ENCODE results near the gene AK9.

AK9 gene

DNA sequence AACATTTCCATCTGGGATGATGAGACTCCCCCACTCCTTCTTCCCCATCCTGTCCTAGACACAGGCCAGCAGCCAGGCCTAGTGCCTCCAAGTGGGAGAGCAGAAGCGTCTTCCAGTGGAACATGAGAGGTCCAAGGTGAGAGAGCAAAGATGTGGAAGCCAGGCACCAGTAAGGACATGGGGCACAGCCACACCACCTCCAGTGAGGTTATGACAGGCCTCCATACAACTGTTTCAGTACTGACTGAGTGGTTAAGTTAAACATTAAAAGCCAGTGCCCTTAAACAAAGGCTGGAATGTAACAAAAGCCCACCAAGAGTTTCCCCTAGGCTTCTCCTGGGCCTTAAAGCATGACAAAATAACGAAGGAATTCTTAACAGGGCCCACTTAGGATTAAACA is 213.3 kb downstream of the AK9 start:
- H3K4me3 ChIP-seq (ENCODE audit: low read depth, low read length) = no peak overlapping the region
- CTCF ChIA-PET = interaction anchor here (1.9 kb wide), 1 partner anchor 14 kb away, joined by 4 read pairs; no protein-coding TSS in a partner anchor
- DNase-seq (ENCODE audit: low read depth, low spot score) = no peak
- TF ChIP-seq, protein P1, sequence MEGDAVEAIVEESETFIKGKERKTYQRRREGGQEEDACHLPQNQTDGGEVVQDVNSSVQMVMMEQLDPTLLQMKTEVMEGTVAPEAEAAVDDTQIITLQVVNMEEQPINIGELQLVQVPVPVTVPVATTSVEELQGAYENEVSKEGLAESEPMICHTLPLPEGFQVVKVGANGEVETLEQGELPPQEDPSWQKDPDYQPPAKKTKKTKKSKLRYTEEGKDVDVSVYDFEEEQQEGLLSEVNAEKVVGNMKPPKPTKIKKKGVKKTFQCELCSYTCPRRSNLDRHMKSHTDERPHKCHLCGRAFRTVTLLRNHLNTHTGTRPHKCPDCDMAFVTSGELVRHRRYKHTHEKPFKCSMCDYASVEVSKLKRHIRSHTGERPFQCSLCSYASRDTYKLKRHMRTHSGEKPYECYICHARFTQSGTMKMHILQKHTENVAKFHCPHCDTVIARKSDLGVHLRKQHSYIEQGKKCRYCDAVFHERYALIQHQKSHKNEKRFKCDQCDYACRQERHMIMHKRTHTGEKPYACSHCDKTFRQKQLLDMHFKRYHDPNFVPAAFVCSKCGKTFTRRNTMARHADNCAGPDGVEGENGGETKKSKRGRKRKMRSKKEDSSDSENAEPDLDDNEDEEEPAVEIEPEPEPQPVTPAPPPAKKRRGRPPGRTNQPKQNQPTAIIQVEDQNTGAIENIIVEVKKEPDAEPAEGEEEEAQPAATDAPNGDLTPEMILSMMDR (IDR thresholded peaks at IDR 0.05; ENCODE audit: insufficient read depth, low read length, missing control alignments) = no peak
- POLR2A ChIA-PET = no interaction called here

DNA sequence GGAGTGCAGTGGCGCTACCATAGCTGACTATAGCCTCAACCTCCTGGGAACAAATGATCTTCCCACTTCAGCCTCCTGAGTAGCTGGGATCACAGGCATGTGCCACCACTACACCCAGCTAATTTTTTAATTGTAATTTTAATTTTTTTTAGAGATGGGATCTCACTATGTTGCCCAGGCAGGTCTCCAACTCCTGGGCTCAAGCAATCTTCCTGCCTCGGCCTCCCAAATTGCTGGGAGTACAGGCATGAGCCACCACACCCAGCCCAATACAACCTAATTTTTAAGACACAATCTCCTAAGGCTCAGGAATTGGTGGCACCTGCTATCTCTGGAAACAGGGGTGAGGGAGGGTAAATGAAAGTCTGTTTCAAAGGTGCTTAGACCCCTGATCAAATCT is 213.8 kb downstream of the AK9 start:
- CTCF ChIA-PET = no interaction called here
- POLR2A ChIA-PET = interaction anchor here (0.5 kb wide), 1 partner anchor 1194 kb away, joined by 7 read pairs; no protein-coding TSS in a partner anchor
- TF ChIP-seq, protein P1 (IDR thresholded peaks at IDR 0.05; ENCODE audit: insufficient read depth, low read length, missing control alignments) = no peak
- no peak for DNase-seq (ENCODE audit: low read depth, low spot score)
- no peak overlapping the region for H3K4me3 ChIP-seq (ENCODE audit: low read depth, low read length)

DNA sequence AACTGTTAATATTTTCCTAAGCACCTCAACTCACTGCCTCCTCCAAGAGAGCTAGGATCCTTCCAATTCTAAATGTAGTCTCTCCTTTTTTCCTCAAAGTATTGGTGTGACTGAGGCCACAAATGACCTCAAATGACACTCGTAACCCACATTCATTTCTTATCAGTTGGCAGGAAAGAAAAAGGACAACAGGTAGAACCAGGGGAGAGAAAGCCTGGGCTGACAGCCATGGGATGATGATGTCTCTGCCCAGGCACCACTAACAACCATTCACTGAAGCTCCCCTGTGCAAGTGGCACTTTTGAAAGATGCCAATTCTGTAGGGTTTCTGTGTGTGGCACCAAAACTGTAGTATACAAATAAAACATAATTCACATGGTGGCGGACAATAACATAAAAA is 215.4 kb downstream of the AK9 start:
- ChIA-PET POLR2A (no interaction called here), CTCF (no interaction called here)
- H3K4me3 ChIP-seq (ENCODE audit: low read depth, low read length) = no peak overlapping the region
- DNase-seq (ENCODE audit: low read depth, low spot score) = no peak
- TF ChIP-seq, protein P1 (IDR thresholded peaks at IDR 0.05; ENCODE audit: insufficient read depth, low read length, missing control alignments) = no peak

DNA sequence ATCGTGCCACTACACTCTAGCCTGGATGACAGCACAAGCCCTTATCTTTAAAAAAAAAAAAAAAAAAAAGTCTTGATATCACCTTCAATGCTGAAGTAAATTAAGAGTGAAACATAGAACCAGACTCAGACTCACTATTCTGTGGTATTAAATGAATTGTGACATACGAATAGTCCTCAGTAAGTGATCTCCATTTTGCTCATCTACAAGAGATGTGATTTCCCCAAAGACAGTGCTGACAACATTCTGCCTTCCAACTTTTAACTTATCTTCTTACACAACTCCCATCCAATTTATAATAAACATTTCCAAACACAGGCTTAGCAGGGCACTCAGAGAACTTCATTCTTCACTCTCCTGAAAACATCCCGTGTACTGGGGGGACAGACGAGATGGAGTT is 216.0 kb downstream of the AK9 start:
- TF ChIP-seq, protein P1 (IDR thresholded peaks at IDR 0.05; ENCODE audit: insufficient read depth, low read length, missing control alignments) = no peak
- ChIA-PET CTCF (no interaction called here), POLR2A (no interaction called here)
- no peak overlapping the region for H3K4me3 ChIP-seq (ENCODE audit: low read depth, low read length)
- no peak for DNase-seq (ENCODE audit: low read depth, low spot score)

DNA sequence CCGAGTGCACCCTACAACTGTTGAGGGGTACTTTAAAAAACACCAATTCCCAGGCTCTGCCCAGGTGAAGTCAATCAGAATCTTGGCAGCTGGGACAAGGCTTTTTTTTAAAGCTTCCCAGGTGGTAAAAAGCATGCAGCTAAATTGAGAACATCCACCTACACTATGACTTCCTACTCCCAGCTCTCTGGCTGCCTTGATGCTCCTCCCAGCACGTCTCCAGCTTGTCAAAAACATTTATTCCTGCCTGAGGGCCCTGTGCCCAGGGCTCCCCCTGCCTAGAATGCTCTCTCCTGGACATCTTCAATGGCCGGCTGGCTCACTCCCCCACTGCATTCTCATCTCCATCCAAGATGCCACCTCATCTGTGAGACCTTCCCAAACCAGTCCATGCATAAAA is 217.9 kb downstream of the AK9 start:
- CTCF ChIA-PET = no interaction called here
- H3K4me3 ChIP-seq (ENCODE audit: low read depth, low read length) = no peak overlapping the region
- TF ChIP-seq, protein P1 (IDR thresholded peaks at IDR 0.05; ENCODE audit: insufficient read depth, low read length, missing control alignments) = no peak
- POLR2A ChIA-PET = no interaction called here
- DNase-seq (ENCODE audit: low read depth, low spot score) = no peak

DNA sequence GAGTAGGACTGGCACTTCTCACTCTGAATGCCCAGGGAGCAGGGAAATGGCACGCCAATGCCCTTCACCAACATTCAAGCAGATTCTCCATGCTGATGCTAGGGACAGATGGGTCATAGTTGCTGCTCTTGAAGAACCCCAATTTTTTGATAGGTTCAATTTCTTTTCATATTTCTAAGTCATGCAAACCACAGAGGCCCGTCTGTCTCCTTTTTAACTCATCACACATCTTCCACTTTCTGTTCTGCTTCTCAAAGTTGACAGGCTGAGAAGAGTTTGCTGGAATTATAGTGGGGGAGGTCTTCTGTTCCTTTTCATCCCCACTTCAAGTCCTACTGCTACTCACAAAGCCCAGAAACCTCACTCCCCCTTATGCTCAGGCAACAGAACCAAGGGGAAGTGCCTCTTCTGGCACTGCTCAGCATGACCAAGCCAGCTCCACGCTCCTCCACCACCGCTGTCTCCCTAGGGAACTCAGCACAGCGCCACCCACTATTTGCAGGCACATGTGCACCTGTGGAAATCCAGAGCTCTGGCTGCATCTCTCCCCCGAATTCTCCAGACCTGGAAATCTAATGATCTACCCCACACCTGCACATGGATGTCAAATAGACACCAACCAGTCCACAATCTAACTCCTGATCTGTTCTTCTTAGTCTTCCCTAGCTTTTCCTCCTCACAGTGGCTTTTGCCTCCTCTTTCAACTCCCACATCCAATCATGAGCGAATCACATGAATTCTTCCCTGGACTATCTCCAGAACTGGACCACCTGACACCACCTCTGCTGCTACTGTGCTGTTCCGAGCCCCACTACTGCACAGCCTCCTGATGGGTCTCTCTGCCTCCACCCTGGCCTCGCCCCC is 218.6 kb downstream of the AK9 start:
- CTCF ChIA-PET = no interaction called here
- POLR2A ChIA-PET = no interaction called here
- H3K4me3 ChIP-seq (ENCODE audit: low read depth, low read length) = no peak overlapping the region
- no peak for DNase-seq (ENCODE audit: low read depth, low spot score)
- TF ChIP-seq, protein P1 (IDR thresholded peaks at IDR 0.05; ENCODE audit: insufficient read depth, low read length, missing control alignments) = no peak
